Activated naive CD8-positive, alpha-beta T cell treated with anti-CD3 and anti-CD28 coated beads, Interleukin-2, amount 10 ng/mL, durations not matched to agents 7 days and 5 days (primary cell): ENCODE measurements around the gene GALNT15. TPM values are rescaled to one million over a fixed set of nuclear protein-coding genes. Genes with fewer than 3 reads are reported as not detected.

Experiments
- ATAC-seq: fragments of 150-1000 bp; cut with Tn5 transposase; one replicate; pipeline ENCODE4 v1.10.0; 2021; ENCODE audit warnings: low read depth, moderate library complexity
- POLR2A ChIA-PET: fragments of 350-600 bp; sonication (Branson Sonifier 250); formaldehyde crosslinking; loops from one replicate; lab custom pipeline; 2021; ENCODE audit warnings: antibody characterized with exemption; lab: Charles Lee
- DNase-seq: peaks from one replicate; pipeline ENCODE4 v3.0.0; 2021
- H3K27ac Mint-ChIP-seq: one replicate; pipeline ENCODE4 v1.8.0; 2022; ENCODE audit warnings: mild to moderate bottlenecking, mixed read lengths
- H3K27me3 Mint-ChIP-seq: one replicate; pipeline ENCODE4 v1.8.0; 2022; ENCODE audit warnings: mild to moderate bottlenecking, moderate library complexity, mixed read lengths
- H3K36me3 Mint-ChIP-seq: one replicate; pipeline ENCODE4 v1.8.0; 2021; ENCODE audit warnings: mild to moderate bottlenecking, mixed read lengths
- H3K4me1 Mint-ChIP-seq: one replicate; pipeline ENCODE4 v1.8.0; 2021; ENCODE audit warnings: mixed read lengths
- H3K4me3 Mint-ChIP-seq: one replicate; pipeline ENCODE4 v1.8.0; 2022; ENCODE audit warnings: mild to moderate bottlenecking, moderate library complexity, mixed read lengths
- H3K9me3 Mint-ChIP-seq: one replicate; pipeline ENCODE4 v1.8.0; 2021; ENCODE audit warnings: mixed read lengths
- total RNA-seq, 2 experiments: library from RNA; stranded (reverse); gene quantifications; one replicate each; pipeline ENCODE4 v1.2.3, GENCODE V29; 2021

Gene GALNT15
- total RNA-seq, 2 experiments from 2014 or later, result not detected

DNA sequence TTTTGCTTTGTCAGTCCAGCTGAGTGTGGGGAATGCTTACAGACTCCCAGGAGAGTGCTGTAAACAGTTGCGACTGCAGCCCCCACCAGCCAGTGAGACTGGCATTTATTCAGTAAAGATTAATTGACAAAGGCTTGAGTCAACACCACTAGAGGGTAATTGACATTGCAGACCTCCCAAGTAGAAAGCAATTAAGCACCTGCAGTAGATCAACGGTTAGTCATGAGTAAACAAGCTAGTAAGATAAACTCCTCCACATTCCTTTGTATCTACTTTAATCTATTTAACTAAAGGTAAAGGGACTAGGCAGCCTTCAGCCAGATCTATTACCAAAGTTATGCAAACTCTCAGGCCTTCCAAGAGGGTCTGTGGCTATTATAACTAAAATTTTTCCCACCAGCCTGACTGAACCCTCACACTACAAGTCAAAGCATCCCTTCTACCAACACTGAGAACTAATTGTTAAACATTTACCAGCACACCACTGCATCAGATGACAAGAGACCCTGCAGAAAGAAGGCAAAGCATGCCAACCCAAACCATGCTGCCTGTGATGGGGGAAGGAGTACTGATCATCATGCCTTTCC lies 30.5 kb upstream of the GALNT15 start:
- H3K4me3 Mint-ChIP-seq, result no peak overlapping the region
- ATAC-seq, result no peak

DNA sequence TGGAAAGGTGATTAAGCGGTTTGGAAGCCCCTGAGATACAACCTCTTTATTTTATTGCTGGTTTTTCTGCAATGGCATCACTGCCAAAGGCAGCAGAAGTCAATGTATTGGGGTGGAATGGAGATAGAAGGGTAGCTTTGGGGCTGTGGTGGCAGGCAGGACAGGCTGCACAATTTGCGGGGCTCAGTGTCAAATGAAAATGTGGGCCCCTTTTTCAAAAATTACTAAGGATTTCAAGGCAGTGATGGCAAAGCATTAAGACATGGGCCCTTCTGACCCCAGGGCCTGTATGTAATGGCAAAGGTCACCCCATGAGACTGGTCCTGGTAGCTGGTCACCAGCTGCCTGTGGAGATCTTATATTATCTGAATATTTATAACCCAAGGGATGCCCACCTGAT lies 29.3 kb upstream of the GALNT15 start:
- no peak overlapping the region for H3K4me3 Mint-ChIP-seq
- H3K27me3 Mint-ChIP-seq, result peaks cover 4% of the 10 kb centered on the region
- H3K4me1 Mint-ChIP-seq, result no peaks in the 10 kb centered on the region

More for the DNA sequence above, 30.5 kb upstream of the GALNT15 start:
- POLR2A ChIA-PET, result no interaction called here
- Mint-ChIP-seq H3K9me3 (peaks cover 6% of the 10 kb centered on the region), H3K36me3 (no peaks in the 10 kb centered on the region), H3K27me3 (peaks cover 4% of the 10 kb centered on the region), H3K4me1 (no peaks in the 10 kb centered on the region), H3K27ac (no peak overlapping the region)
- no peak for DNase-seq

DNA sequence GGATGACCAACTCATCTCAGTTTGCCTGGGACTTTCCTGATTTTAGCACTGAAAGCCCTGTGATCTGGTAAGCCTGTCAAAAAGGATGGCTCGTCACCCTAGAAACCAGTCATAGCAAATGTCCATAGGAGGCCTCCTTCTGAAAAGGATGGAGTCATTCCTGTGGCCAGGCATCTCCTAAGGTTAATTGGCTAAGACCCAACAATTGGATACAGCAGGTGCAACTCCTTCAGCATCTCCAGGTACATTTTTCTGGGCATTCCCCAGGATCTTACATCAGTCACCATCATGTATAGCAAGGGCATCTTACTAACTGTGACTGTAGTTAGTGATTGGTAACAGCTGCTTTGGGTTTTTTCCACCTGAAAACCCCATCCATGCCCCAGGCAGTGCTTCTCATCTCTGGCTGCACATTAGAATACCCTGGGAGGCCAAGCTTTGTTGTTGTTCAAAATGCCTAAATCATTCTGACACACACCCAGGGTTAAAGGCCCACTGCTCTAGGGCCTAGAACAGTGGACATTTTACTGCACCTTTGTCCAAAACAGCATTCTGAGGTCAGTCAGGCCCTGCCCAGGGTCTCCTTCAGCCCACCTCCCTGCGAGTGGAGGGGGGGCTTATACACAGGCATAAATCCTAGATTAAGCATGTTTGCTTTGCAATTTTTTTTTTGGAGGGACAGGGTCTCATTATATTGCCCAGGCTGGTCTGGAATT lies 28.3 kb upstream of the GALNT15 start:
- ATAC-seq (no peak), DNase-seq (no peak)
- Mint-ChIP-seq H3K27me3 (peaks cover 4% of the 10 kb centered on the region), H3K36me3 (no peaks in the 10 kb centered on the region), H3K27ac (no peak overlapping the region), H3K4me1 (no peaks in the 10 kb centered on the region), H3K4me3 (no peak overlapping the region), H3K9me3 (peaks cover 6% of the 10 kb centered on the region)
- POLR2A ChIA-PET, result no interaction called here

More for the DNA sequence above, 29.3 kb upstream of the GALNT15 start:
- DNase-seq (no peak), ATAC-seq (no peak)
- no peaks in the 10 kb centered on the region for H3K36me3 Mint-ChIP-seq
- peaks cover 6% of the 10 kb centered on the region for H3K9me3 Mint-ChIP-seq
- no peak overlapping the region for H3K27ac Mint-ChIP-seq
- POLR2A ChIA-PET, result no interaction called here

DNA sequence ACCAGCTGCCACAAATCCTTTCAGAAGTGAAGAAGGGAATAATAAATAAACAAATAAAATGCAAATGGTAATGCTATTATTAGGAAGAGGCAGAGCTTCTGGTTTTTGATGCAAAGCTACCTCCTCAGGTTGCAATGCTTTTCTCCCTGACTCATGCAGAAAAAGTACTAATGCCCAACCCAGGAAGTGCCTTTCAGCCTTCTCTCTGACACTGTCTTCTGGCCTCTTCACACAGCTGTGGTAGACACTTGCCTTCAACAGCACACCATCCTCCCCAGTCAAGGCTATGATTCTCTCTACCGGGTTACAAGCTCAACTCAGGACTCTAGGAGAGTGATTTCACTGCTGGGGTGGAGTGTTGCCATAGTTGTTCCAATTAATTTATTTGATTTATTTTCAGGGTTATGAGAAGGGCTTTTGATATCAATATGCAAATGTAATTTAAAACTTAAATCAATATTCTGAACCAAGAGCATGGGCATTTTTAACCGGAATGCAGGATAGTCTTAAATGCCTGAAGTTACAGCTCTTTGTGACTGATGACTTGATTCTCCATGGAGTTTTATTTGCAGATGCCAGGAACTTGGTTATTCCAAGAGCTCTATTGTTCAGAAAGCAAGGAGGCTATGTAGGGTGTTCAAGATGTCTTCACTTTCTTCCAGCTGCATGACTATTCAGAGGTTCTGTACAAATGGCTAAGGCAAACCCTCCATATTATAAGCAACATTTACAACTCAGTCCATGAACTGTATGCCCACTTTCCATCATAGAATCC lies 27.1 kb upstream of the GALNT15 start:
- Mint-ChIP-seq H3K4me3 (no peak overlapping the region), H3K9me3 (peaks cover 7% of the 10 kb centered on the region), H3K4me1 (no peaks in the 10 kb centered on the region), H3K27ac (no peak overlapping the region), H3K27me3 (peaks cover 4% of the 10 kb centered on the region), H3K36me3 (no peaks in the 10 kb centered on the region)
- DNase-seq, result no peak
- no peak for ATAC-seq
- POLR2A ChIA-PET, result no interaction called here

DNA sequence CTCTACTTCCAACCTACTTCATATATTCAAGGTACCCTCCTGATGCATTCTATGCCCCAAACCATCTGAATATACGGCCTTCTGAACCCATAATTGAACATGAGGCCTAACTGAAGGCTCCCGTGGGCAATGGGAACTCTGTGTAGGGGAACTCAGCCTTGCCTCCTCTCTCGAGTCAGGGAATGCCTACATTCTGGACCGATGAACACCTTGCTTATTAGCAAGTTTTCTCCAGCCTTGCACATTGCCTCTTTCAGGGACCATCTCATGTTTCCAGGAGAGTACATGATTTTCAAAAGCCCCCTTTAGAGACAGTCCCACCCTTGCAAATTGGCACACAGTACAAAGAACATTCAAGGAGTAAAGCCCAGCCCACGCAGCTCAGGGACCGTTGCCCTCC lies 26.3 kb upstream of the GALNT15 start:
- ATAC-seq (no peak), DNase-seq (no peak)
- peaks cover 7% of the 10 kb centered on the region for H3K9me3 Mint-ChIP-seq
- H3K27me3 Mint-ChIP-seq, result peaks cover 4% of the 10 kb centered on the region
- no peaks in the 10 kb centered on the region for H3K36me3 Mint-ChIP-seq
- H3K27ac Mint-ChIP-seq, result no peak overlapping the region
- H3K4me3 Mint-ChIP-seq, result no peak overlapping the region
- H3K4me1 Mint-ChIP-seq, result no peaks in the 10 kb centered on the region
- POLR2A ChIA-PET, result no interaction called here

DNA sequence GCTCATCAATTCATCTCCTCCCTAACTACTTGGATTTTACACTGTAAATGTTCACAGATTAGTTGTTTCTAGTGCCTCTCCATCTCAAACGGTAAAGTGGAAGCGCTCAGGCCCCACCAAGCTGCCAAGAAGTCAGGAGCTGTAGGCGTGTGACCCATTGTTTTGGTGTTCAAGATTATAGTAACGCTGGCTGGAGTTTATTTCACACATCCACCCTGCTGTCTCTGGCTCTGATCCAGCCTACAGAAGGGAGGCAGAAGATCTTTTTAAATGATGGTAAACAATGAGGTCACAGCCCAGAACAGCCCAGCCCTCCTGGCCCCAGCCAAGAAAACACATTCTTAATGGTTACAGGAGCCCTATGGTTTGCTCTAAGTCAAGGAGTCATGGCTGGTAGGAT lies 25.7 kb upstream of the GALNT15 start:
- H3K9me3 Mint-ChIP-seq, result peaks cover 4% of the 10 kb centered on the region
- no peak for DNase-seq
- H3K4me3 Mint-ChIP-seq, result no peak overlapping the region
- POLR2A ChIA-PET, result no interaction called here
- no peaks in the 10 kb centered on the region for H3K4me1 Mint-ChIP-seq
- H3K27ac Mint-ChIP-seq, result no peak overlapping the region
- ATAC-seq, result no peak
- H3K36me3 Mint-ChIP-seq, result no peaks in the 10 kb centered on the region
- peaks cover 4% of the 10 kb centered on the region for H3K27me3 Mint-ChIP-seq

DNA sequence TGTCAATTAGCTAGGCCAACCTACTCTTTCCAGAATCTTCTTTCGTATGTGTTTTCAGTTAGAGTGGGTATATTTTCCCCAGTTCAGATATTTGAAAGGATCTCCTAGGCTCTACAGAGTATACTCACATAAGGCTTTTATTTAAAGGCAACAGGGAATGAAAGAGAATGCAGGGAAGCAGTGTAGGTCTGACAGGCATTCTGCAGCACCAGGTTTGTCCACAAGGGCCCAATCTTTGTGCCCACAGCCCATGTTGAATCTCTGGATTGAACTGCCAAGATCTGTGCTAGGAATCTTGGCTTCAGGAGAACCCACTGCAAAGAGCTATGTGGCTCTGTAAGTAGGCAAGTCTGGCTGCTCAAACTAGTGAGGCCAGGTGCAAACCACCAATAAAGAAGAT lies 24.2 kb upstream of the GALNT15 start:
- POLR2A ChIA-PET, result no interaction called here
- ATAC-seq (no peak), DNase-seq (no peak)
- Mint-ChIP-seq H3K4me1 (no peaks in the 10 kb centered on the region), H3K27me3 (peaks cover 4% of the 10 kb centered on the region), H3K9me3 (peaks cover 1% of the 10 kb centered on the region), H3K36me3 (no peaks in the 10 kb centered on the region), H3K4me3 (no peak overlapping the region), H3K27ac (no peak overlapping the region)

DNA sequence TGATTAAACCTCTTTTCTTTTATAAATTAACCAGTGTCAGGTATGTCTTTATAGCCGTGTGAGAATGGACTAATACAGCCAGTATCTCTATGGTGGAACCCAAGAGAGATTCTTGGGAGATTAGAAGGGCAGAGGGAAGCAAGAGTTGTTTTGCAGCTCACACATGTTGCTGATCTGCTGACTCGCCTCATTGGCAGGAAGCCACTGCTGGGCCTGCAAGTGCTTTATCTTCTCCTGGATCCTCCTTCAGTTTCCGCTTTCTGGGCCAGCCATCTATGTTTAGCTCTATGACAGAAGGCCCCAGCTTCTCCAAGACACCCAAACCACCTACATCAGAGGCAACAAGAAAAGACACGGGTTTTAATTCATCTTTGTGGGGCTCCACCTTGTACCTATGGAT lies 23.4 kb upstream of the GALNT15 start:
- DNase-seq (no peak), ATAC-seq (no peak)
- Mint-ChIP-seq H3K4me3 (no peak overlapping the region), H3K36me3 (no peaks in the 10 kb centered on the region), H3K27ac (no peak overlapping the region), H3K27me3 (peaks cover 4% of the 10 kb centered on the region), H3K4me1 (no peaks in the 10 kb centered on the region), H3K9me3 (peaks cover 1% of the 10 kb centered on the region)
- POLR2A ChIA-PET, result interaction anchor here (0.6 kb wide), 1 partner anchor 55 kb away, joined by 6 read pairs; no protein-coding TSS in a partner anchor

DNA sequence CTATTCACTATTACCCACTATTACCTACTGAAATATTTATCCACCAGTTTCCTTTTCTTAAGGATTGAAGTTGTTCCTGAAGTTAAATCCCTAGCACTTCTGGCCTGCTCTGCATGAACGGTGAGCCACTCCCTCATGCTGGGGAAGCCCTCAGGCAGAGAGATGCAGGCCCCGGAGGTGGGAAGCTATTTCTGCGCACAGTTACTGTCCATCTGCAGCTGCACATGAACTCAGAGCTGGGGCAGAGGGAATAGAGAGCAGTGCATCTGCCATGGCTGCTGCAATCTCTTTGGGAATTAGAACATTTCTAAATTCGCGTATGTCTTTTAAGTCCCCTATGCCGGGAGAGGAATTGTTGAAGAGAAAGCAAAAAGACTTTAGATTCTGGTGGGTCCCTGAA lies 6.3 kb upstream of the GALNT15 start:
- ATAC-seq (no peak), DNase-seq (no peak)
- H3K4me1 Mint-ChIP-seq, result no peaks in the 10 kb centered on the region
- POLR2A ChIA-PET, result no interaction called here
- no peak overlapping the region for H3K27ac Mint-ChIP-seq
- H3K36me3 Mint-ChIP-seq, result no peaks in the 10 kb centered on the region
- peaks cover 9% of the 10 kb centered on the region for H3K9me3 Mint-ChIP-seq
- no peak overlapping the region for H3K4me3 Mint-ChIP-seq
- peaks cover 21% of the 10 kb centered on the region for H3K27me3 Mint-ChIP-seq

DNA sequence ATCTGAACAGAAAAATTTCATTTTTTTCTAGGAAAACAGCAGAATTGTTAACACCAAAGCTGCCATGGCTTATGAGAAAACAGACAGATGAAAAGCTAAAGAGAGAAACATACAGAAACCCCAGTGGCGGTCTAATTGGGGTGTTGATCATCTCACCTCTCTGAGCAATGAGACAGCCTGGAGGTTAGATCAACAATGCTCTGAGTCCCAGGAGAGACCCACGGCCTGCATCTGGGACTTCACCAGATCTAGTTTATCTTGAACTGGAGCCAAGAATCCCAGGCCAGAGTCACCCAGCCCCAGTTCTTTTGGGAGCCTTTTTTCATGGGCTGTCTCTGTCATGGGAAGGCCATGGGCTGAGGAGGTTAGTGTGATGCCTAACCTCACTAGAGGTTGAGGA lies 3.5 kb upstream of the GALNT15 start:
- no peaks in the 10 kb centered on the region for H3K36me3 Mint-ChIP-seq
- H3K9me3 Mint-ChIP-seq, result peaks cover 2% of the 10 kb centered on the region
- ATAC-seq (no peak), DNase-seq (no peak)
- no peak overlapping the region for H3K4me3 Mint-ChIP-seq
- POLR2A ChIA-PET, result no interaction called here
- peaks cover 11% of the 10 kb centered on the region for H3K27me3 Mint-ChIP-seq
- no peak overlapping the region for H3K27ac Mint-ChIP-seq
- H3K4me1 Mint-ChIP-seq, result no peaks in the 10 kb centered on the region

DNA sequence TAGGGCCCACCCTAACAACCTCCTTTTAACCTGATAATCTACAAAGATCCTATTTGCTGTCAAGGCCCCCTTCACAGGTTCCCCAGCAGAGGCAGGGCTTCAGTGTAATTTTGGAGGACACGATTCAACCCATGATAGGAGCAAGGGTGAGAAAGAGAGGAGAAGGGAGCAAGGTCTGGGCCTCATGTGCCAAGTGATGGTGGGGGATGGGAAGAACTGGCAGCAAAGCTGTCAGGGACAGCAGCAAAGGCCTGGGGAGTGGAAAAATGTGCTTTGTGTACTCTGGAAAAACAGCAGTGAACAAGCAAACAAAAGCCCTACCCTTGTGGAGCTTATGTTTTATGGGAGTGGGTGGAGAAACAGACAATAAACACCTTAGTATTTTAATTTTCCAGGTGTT lies 2.7 kb upstream of the GALNT15 start:
- no peak for DNase-seq
- Mint-ChIP-seq H3K27ac (no peak overlapping the region), H3K4me3 (no peak overlapping the region), H3K9me3 (peaks cover 2% of the 10 kb centered on the region), H3K4me1 (no peaks in the 10 kb centered on the region), H3K27me3 (peaks cover 8% of the 10 kb centered on the region), H3K36me3 (no peaks in the 10 kb centered on the region)
- POLR2A ChIA-PET, result no interaction called here
- no peak for ATAC-seq

DNA sequence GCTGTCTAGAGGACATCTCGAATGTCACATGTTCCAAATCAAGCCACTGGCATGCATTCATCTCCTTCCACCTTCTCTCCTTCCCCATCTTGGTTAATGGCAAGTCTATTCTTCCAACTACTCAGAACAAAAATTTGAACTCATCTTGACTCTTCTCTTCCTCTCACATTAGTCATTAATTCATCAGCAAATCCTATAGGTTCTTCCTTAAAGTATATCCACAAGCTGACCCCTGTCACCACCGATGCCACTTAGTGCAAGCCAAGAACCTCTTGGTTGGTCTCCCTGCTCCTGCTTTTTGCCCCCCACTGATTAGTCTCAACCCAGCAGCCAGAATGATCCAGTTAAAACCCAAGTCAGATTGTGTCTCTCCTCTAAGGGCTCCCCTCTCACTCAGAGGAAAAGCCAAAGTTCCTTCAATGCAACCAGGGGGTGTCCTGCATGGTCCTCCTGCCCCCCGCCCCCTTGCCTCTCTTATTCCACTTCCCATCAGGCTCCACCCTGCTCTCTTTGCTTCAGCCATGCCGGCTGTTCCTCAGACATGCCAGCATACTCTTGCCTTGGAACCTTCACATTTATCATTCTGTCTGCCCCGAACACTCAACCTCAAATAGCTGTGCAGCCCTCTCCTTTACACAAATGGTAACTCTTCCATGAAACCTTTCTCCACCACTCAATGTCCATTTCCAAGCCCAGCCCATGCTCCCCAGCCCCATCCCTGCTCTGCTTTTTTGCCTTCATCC lies 1.0 kb upstream of the GALNT15 start:
- POLR2A ChIA-PET, result no interaction called here
- Mint-ChIP-seq H3K36me3 (no peaks in the 10 kb centered on the region), H3K9me3 (peaks cover 2% of the 10 kb centered on the region), H3K27ac (no peak overlapping the region), H3K4me3 (no peak overlapping the region), H3K4me1 (peaks cover 2% of the 10 kb centered on the region), H3K27me3 (no peaks in the 10 kb centered on the region)
- ATAC-seq (no peak), DNase-seq (no peak)

DNA sequence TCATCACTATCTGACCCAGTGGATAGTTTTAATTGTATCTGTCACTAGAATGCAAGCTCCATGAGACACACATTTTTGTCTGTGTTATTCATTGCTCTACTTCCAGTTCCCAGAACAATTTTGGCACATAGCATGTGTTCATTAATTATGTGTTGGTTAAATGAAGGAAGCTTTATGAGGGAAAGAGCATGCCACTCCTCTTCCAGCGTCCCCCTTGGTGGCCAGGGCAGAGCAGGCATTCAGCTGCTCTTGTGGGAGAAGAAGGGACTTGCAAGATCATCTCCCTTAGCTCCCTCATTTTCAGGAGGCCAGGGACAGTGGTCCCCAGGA lies 489 bp upstream of the GALNT15 start:
- no peak for DNase-seq
- POLR2A ChIA-PET, result no interaction called here
- peaks cover 2% of the 10 kb centered on the region for H3K4me1 Mint-ChIP-seq
- no peak for ATAC-seq
- no peaks in the 10 kb centered on the region for H3K27me3 Mint-ChIP-seq
- H3K9me3 Mint-ChIP-seq, result peaks cover 2% of the 10 kb centered on the region
- H3K4me3 Mint-ChIP-seq, result no peak overlapping the region
- no peaks in the 10 kb centered on the region for H3K36me3 Mint-ChIP-seq
- H3K27ac Mint-ChIP-seq, result no peak overlapping the region
